ENCODE measurements around the gene ALPG. TPM values are rescaled to one million over a fixed set of nuclear protein-coding genes. Genes with fewer than 3 reads are reported as not detected.
"Not testable (repeated sequence)": the region's sequence is repeated elsewhere in the genome, so short reads cannot be mapped to it uniquely, and the experiment has no call there.

The ALPG gene
- total RNA-seq, 4 donors from 2014 or later: not detected

GRCh38 chr2:232382331-232383225, 24.1 kb upstream of the ALPG start:
- Histone ChIP-seq H3K27ac (no peak overlapping the region), H3K4me1 (peaks cover 0 to 15% (median 0%) of the 10 kb centered on the region in 4 donors), H3K27me3 (peaks cover 0 to 5% of the 10 kb centered on the region in 2 donors), H3K36me3 (no peaks in the 10 kb centered on the region), H3K9me3 (no peaks in the 10 kb centered on the region), H3K4me3 (no peak overlapping the region)
- TF ChIP-seq, protein P1, sequence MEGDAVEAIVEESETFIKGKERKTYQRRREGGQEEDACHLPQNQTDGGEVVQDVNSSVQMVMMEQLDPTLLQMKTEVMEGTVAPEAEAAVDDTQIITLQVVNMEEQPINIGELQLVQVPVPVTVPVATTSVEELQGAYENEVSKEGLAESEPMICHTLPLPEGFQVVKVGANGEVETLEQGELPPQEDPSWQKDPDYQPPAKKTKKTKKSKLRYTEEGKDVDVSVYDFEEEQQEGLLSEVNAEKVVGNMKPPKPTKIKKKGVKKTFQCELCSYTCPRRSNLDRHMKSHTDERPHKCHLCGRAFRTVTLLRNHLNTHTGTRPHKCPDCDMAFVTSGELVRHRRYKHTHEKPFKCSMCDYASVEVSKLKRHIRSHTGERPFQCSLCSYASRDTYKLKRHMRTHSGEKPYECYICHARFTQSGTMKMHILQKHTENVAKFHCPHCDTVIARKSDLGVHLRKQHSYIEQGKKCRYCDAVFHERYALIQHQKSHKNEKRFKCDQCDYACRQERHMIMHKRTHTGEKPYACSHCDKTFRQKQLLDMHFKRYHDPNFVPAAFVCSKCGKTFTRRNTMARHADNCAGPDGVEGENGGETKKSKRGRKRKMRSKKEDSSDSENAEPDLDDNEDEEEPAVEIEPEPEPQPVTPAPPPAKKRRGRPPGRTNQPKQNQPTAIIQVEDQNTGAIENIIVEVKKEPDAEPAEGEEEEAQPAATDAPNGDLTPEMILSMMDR (IDR thresholded peaks at IDR 0.05): no peak
- TF ChIP-seq POLR2A (IDR thresholded peaks at IDR 0.05): no peak
- no peak for DNase-seq

- Histone ChIP-seq H3K9me3 (no peaks in the 10 kb centered on the region), H3K27ac (no peak overlapping the region), H3K4me3 (no peak overlapping the region), H3K36me3 (no peaks in the 10 kb centered on the region), H3K4me1 (peaks cover 0 to 22% (median 0%) of the 10 kb centered on the region in 4 donors), H3K27me3 (peaks cover 0 to 17% of the 10 kb centered on the region in 2 donors)
- no peak for TF ChIP-seq POLR2A (IDR thresholded peaks at IDR 0.05)
- TF ChIP-seq, protein P1 (IDR thresholded peaks at IDR 0.05): no peak
- DNase-seq: no peak
Measured at GRCh38 chr2:232384466-232384865, 22.2 kb upstream of the ALPG start.

DNA sequence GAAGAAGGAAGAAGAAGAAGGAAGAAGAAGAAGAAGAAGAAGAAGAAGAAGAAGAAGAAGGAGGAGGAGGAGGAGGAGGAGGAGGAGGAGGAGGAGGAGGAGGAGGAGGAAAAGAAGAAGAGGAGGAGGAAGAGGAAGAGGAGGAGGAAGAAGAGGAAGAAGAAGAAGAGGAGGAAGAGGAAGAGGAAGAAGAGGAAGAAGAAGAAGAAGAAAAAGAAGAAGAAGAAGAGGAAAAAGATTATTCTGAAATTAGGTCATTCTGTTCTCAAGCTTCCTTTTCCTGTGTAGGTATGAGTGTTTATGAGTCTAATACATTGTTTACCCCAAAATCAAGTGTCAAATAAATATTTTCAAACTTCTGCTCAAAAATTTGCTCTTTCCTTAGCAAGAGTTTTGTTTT, 21.6 kb upstream of the ALPG start:
- not testable (repeated sequence) for H3K27ac ChIP-seq, DNase-seq, H3K4me3 ChIP-seq, H3K9me3 ChIP-seq, H3K36me3 ChIP-seq
- peaks cover 0 to 22% (median 0%) of the 10 kb centered on the region in 4 donors for H3K4me1 ChIP-seq
- H3K27me3 ChIP-seq: peaks cover 0 to 17% of the 10 kb centered on the region in 2 donors

DNA sequence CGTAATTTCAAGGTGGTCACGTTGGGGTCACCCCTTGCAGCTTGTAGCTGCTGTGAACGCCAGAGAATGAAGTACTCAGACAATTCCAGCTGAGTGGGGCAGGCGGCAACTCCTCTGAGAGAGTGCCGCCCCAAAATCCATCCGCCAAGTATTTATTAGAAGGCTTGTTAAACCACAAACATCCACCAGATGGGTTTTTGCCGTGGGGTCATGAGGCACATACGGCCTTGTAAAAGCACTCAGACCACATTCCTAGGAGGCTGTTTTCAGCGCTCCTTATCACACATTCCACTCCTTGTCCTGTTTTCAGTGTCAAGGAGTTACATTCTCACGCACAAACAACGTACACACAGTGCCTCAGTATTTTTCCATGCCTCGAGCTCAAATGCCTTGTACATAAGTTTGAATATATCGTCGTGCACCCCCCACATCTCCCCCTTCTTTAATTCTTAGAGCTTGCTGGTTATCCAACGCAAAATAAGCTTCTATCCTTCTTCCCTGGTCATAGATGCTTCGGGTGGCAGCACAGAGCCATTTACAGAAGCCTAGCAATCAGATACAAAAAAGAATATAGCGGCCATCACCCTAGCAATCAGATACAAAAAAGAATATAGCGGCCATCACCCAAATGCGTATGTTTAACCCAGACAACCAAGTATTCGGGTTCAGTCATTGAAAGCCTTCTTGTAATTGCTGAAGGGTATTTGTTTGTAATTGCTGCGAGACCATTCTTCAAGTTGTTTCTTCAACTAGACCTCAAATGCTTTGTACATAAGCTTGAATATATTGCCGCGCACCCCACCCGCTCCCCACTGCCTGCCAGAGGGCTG, 20.8 kb upstream of the ALPG start:
- DNase-seq: no peak
- Histone ChIP-seq H3K36me3 (no peaks in the 10 kb centered on the region), H3K27ac (peak overlapping the region in 2 of 4 donors; percentile 22 to 58), H3K9me3 (no peaks in the 10 kb centered on the region), H3K4me3 (peak overlapping the region in 2 of 4 donors; percentile 14 to 21), H3K27me3 (peaks cover 0 to 17% of the 10 kb centered on the region in 2 donors), H3K4me1 (peaks cover 0 to 22% (median 0%) of the 10 kb centered on the region in 4 donors)
- TF ChIP-seq, protein P1 (IDR thresholded peaks at IDR 0.05): no peak
- TF ChIP-seq POLR2A (IDR thresholded peaks at IDR 0.05): no peak

DNA sequence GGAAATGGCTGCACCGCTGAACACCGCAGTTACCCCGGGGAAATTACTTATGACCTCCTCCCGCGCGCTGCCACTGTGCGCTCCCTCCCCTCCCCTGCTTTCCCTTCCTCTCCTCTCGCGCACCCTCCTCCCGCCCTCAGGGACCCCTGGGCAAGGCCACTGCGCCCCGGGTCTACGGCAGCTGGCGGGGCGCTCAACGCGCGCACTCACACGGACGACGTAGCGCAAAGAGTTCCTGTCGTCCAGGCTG, 20.2 kb upstream of the ALPG start:
- H3K9me3 ChIP-seq: no peaks in the 10 kb centered on the region
- peaks cover 0 to 17% of the 10 kb centered on the region in 2 donors for H3K27me3 ChIP-seq
- peaks cover 0 to 22% (median 0%) of the 10 kb centered on the region in 4 donors for H3K4me1 ChIP-seq
- peak overlapping the region in 2 of 4 donors; percentile 22 to 58 for H3K27ac ChIP-seq
- peak overlapping the region in 2 of 4 donors; percentile 14 to 21 for H3K4me3 ChIP-seq
- TF ChIP-seq, protein P1 (IDR thresholded peaks at IDR 0.05): no peak
- no peak for TF ChIP-seq POLR2A (IDR thresholded peaks at IDR 0.05)
- H3K36me3 ChIP-seq: no peaks in the 10 kb centered on the region
- DNase-seq: no peak
